ENCODE results near the gene HEXIM2.

Gene HEXIM2

GRCh38 chr17:45146890-45147580 lies 14.6 kb upstream of the HEXIM2 start:
- Histone ChIP-seq H3K9me3 (ENCODE audit: control insufficient read depth, insufficient read depth, low read depth, low read length) (no peaks in the 10 kb centered on the region), H3K36me3 (ENCODE audit: control insufficient read depth in 2 of 2, insufficient read depth in 1 of 2, low read length in 2 of 2) (peaks cover 0 to 6% of the 10 kb centered on the region in 2 experiments; a peak in 1 of 3 replicates), H3K4me1 (ENCODE audit: control insufficient read depth, insufficient read depth, low read length) (peaks cover 10% of the 10 kb centered on the region; the same call in 1 of the 2 replicates), H3K4me3 (ENCODE audit: low read depth, low read length) (peak overlapping the region; percentile 72), H3K27ac (ENCODE audit: extremely low read depth, low read depth, low read length) (peak overlapping the region; percentile 92)
- ChIA-PET POLR2A (interaction anchor here (2.0 to 8.3 kb wide), 8 partner anchors 9 to 101 kb away, joined by 8 to 700 read pairs (median 56); partner anchors contain the start of genes ACBD4, FMNL1, HEXIM2 and NMT1), CTCF (interaction anchor here (0.6 to 10.8 kb wide), 5 partner anchors 12 to 52 kb away, joined by 3 to 209 read pairs (median 29); partner anchors contain the start of genes ACBD4 and PLCD3)
- TF ChIP-seq ZNF239 (tag by site-specific recombination; IDR thresholded peaks at IDR 0.05) (no peak), ZNF362 (tag by site-specific recombination; IDR thresholded peaks at IDR 0.05) (no peak), MEIS1 (CRISPR knock-in tag; IDR thresholded peaks at IDR 0.05; ENCODE audit: borderline replicate concordance) (no peak), GLIS1 (tag by site-specific recombination; IDR thresholded peaks at IDR 0.05) (peak; percentile 10; the same call in 1 of the 2 replicates), ZNF555 (tag by site-specific recombination; conservative IDR thresholded peaks at IDR 0.05) (no peak), KLF9 (tag by site-specific recombination; IDR thresholded peaks at IDR 0.05; ENCODE audit: low read depth) (no peak), SCRT2 (tag by site-specific recombination; IDR thresholded peaks at IDR 0.05) (no peak), ZBTB7A (tag by site-specific recombination; IDR thresholded peaks at IDR 0.05; ENCODE audit: low read depth) (no peak), ZNF600 (tag by site-specific recombination; IDR thresholded peaks at IDR 0.05) (0 out of 2 replicates have a peak, but pooled peaks have one; percentile 33), ZNF776 (tag by site-specific recombination; IDR thresholded peaks at IDR 0.05; ENCODE audit: borderline replicate concordance) (no peak), PRDM2 (tag by site-specific recombination; IDR thresholded peaks at IDR 0.05; ENCODE audit: borderline replicate concordance) (no peak), ZNF274 (IDR thresholded peaks at IDR 0.05; ENCODE audit: low read length) (no peak), ZNF274 (tag by site-specific recombination; IDR thresholded peaks at IDR 0.05; ENCODE audit: borderline replicate concordance) (no peak), YY1 (tag by site-specific recombination; IDR thresholded peaks at IDR 0.05) (peak; percentile 77; the same call in 1 of the 2 replicates), EGR2 (tag by site-specific recombination; IDR thresholded peaks at IDR 0.05; ENCODE audit: low read depth) (peak; percentile 7; the same call in 1 of the 2 replicates), ZNF629 (tag by site-specific recombination; IDR thresholded peaks at IDR 0.05) (0 out of 2 replicates have a peak, but pooled peaks have one; percentile 17), ELK4 (IDR thresholded peaks at IDR 0.05; ENCODE audit: borderline replicate concordance, low read depth, low read length) (no peak), ZNF596 (tag by site-specific recombination; IDR thresholded peaks at IDR 0.05) (no peak), ZNF391 (tag by site-specific recombination; IDR thresholded peaks at IDR 0.05; ENCODE audit: borderline replicate concordance, low read depth) (no peak), ZNF660 (tag by site-specific recombination; IDR thresholded peaks at IDR 0.05) (0 out of 2 replicates have a peak, but pooled peaks have one; percentile 5), ZNF223 (tag by site-specific recombination; IDR thresholded peaks at IDR 0.05) (no peak), ZNF266 (tag by site-specific recombination; IDR thresholded peaks at IDR 0.05; ENCODE audit: low read depth) (no peak), ZNF610 (tag by site-specific recombination; IDR thresholded peaks at IDR 0.05; ENCODE audit: borderline replicate concordance) (no peak), SCRT1 (tag by site-specific recombination; IDR thresholded peaks at IDR 0.05; ENCODE audit: borderline replicate concordance) (no peak), ZNF280D (tag by site-specific recombination; IDR thresholded peaks at IDR 0.05) (no peak), ZNF335 (tag by site-specific recombination; conservative IDR thresholded peaks at IDR 0.05) (no peak)

Data from HEK293 (cell line).